GM12873 (cell line): ENCODE measurements around the gene DENND6A.

Experiments used
- CTCF ChIP-seq: IDR thresholded peaks from 2 replicates; pipeline ENCODE4 v1.5.1; 2012; ENCODE audit warnings: low read depth, mild to moderate bottlenecking, moderate library complexity, low read length, control low read depth; ENCODE audit not compliant: insufficient read depth; ENCODE audit errors: missing control alignments

Gene DENND6A

GRCh38 chr3:57587905-57588304 is 105.0 kb downstream of the DENND6A start:
- no peak for TF ChIP-seq CTCF

- TF ChIP-seq CTCF, result no peak
These were observed 106.1 kb downstream of the DENND6A start for GRCh38 chr3:57586778-57587177.

GRCh38 chr3:57583544-57583943 is 109.3 kb downstream of the DENND6A start:
- TF ChIP-seq CTCF, result no peak

GRCh38 chr3:57582474-57583168 is 110.3 kb downstream of the DENND6A start:
- peak; percentile 46 for TF ChIP-seq CTCF

- no peak for TF ChIP-seq CTCF
These were observed 115.1 kb downstream of the DENND6A start for GRCh38 chr3:57577801-57578200.

GRCh38 chr3:57575966-57576626 is 116.8 kb downstream of the DENND6A start:
- TF ChIP-seq CTCF, result no peak
